SU-DHL-6 (cell line): ENCODE data around the gene TMEM233.

Experiments
- H2AFZ ChIP-seq: fragments of 200-600 bp; sonication (generic); 2 replicates; pipeline ENCODE4 v1.6.1; 2014; ENCODE audit warnings: low read depth, mild to moderate bottlenecking, moderate library complexity, mixed read lengths, antibody characterized with exemption, low read length; ENCODE audit not compliant: severe bottlenecking
- H3F3A ChIP-seq: fragments of 200-600 bp; shearing (Covaris generic); 2 replicates; pipeline ENCODE4 v1.6.0; 2016; ENCODE audit warnings: antibody characterized with exemption, mild to moderate bottlenecking; ENCODE audit not compliant: insufficient read depth
- H3K27ac ChIP-seq: fragments of 200-600 bp; sonication (generic); 2 replicates; pipeline ENCODE4 v1.5.1; 2016; ENCODE audit warnings: low read depth, mild to moderate bottlenecking, low read length, moderate library complexity, mixed read lengths
- H3K27me3 ChIP-seq: fragments of 200-600 bp; sonication (generic), shearing (Covaris generic); 2 replicates; pipeline ENCODE4 v1.6.0; 2014; ENCODE audit warnings: mild to moderate bottlenecking, low read length
- H3K36me3 ChIP-seq: fragments of 200-600 bp; sonication (generic); 2 replicates; pipeline ENCODE4 v1.6.1; 2014; ENCODE audit warnings: mild to moderate bottlenecking, low read length, mixed read lengths
- H3K4me2 ChIP-seq: fragments of 300-600, 200-600 bp; shearing (Covaris generic), sonication (generic); 2 replicates; pipeline ENCODE4 v1.6.0; 2014; ENCODE audit warnings: low read length, low read depth, mild to moderate bottlenecking; ENCODE audit not compliant: poor library complexity, severe bottlenecking
- H3K4me3 ChIP-seq: fragments of 200-600 bp; sonication (generic); 2 replicates; pipeline ENCODE4 v1.5.1; 2014; ENCODE audit warnings: antibody characterized with exemption, low read length, mild to moderate bottlenecking, mixed read lengths; ENCODE audit not compliant: insufficient read depth, poor library complexity, severe bottlenecking
- H3K79me2 ChIP-seq: fragments of 200-600 bp; sonication (generic); 2 replicates; pipeline ENCODE4 v1.6.1; 2014; ENCODE audit warnings: mild to moderate bottlenecking, low read length, moderate library complexity; ENCODE audit not compliant: insufficient read depth
- H3K9ac ChIP-seq: fragments of 200-600 bp; sonication (generic); 2 replicates; pipeline ENCODE4 v1.7.0; 2014; ENCODE audit warnings: mild to moderate bottlenecking, low read length
- H3K9me2 ChIP-seq: fragments of 200-600 bp; sonication (generic); replicated peaks from 2 replicates; pipeline ENCODE4 v1.6.1; 2014; ENCODE audit warnings: low read length; ENCODE audit not compliant: insufficient read depth
- H3K9me3 ChIP-seq: fragments of 200-600 bp; sonication (generic); 2 replicates; pipeline ENCODE4 v1.6.1; 2014; ENCODE audit warnings: low read length, mixed read lengths; ENCODE audit not compliant: insufficient read depth
- H4K20me1 ChIP-seq: fragments of 200-600 bp; sonication (generic); 2 replicates; pipeline ENCODE4 v1.6.1; 2014; ENCODE audit warnings: low read depth, mild to moderate bottlenecking, antibody characterized with exemption, low read length, moderate library complexity, mixed read lengths
- CTCF ChIP-seq: fragments of 200-600 bp; sonication (generic); IDR thresholded peaks from one replicate; pipeline ENCODE4 v1.5.1; 2017; ENCODE audit warnings: antibody characterized with exemption, mild to moderate bottlenecking, low read length, moderate library complexity; ENCODE audit not compliant: insufficient read depth, poor library complexity, severe bottlenecking
- EZH2phosphoT487 ChIP-seq: fragments of 200-600 bp; sonication (generic), shearing (Covaris generic); conservative IDR thresholded peaks from 2 replicates; pipeline ENCODE4 v1.6.1; 2018; ENCODE audit warnings: mild to moderate bottlenecking, antibody characterized with exemption, low read length, moderate library complexity, mixed read lengths

TMEM233 gene

GRCh38 chr12:119603767-119604166 is 10.2 kb downstream of the TMEM233 start:
- H3K9me2 ChIP-seq = no peaks in the 10 kb centered on the region
- H2AFZ ChIP-seq = no peak overlapping the region
- H3K9me3 ChIP-seq = no peaks in the 10 kb centered on the region
- no peaks in the 10 kb centered on the region for H4K20me1 ChIP-seq
- no peaks in the 10 kb centered on the region for H3F3A ChIP-seq
- no peaks in the 10 kb centered on the region for H3K27me3 ChIP-seq
- no peak for TF ChIP-seq CTCF
- TF ChIP-seq EZH2phosphoT487 = no peak
- H3K79me2 ChIP-seq = no peaks in the 10 kb centered on the region
- H3K9ac ChIP-seq = no peak overlapping the region
- no peak overlapping the region for H3K27ac ChIP-seq
- no peaks in the 10 kb centered on the region for H3K36me3 ChIP-seq
- no peak overlapping the region for H3K4me2 ChIP-seq
- H3K4me3 ChIP-seq = no peak overlapping the region

GRCh38 chr12:119609358-119609757 is 15.8 kb downstream of the TMEM233 start:
- no peak for TF ChIP-seq CTCF
- no peak for TF ChIP-seq EZH2phosphoT487
- Histone ChIP-seq H3K4me3 (no peak overlapping the region), H3K9me2 (no peaks in the 10 kb centered on the region), H3K9ac (no peak overlapping the region), H3K9me3 (no peaks in the 10 kb centered on the region), H4K20me1 (no peaks in the 10 kb centered on the region), H3K36me3 (no peaks in the 10 kb centered on the region), H3F3A (no peaks in the 10 kb centered on the region), H3K79me2 (no peaks in the 10 kb centered on the region), H3K27me3 (no peaks in the 10 kb centered on the region), H3K27ac (no peak overlapping the region), H2AFZ (no peak overlapping the region), H3K4me2 (no peak overlapping the region)

- Histone ChIP-seq H3K79me2 (no peaks in the 10 kb centered on the region), H3K9me2 (no peaks in the 10 kb centered on the region), H3K36me3 (no peaks in the 10 kb centered on the region), H3K9me3 (no peaks in the 10 kb centered on the region), H3K4me3 (no peak overlapping the region), H3K27ac (no peak overlapping the region), H4K20me1 (no peaks in the 10 kb centered on the region), H3K9ac (no peak overlapping the region), H3K4me2 (no peak overlapping the region), H2AFZ (no peak overlapping the region), H3F3A (no peaks in the 10 kb centered on the region), H3K27me3 (no peaks in the 10 kb centered on the region)
- TF ChIP-seq CTCF (no peak), EZH2phosphoT487 (no peak)
Observed at GRCh38 chr12:119613319-119613936, 19.9 kb downstream of the TMEM233 start.
